SK-N-SH (cell line): Measurements from ENCODE around the gene SAP30BP. TPM values are rescaled to one million over a fixed set of nuclear protein-coding genes. Genes with fewer than 3 reads are reported as not detected.

Experiments
- CTCF ChIA-PET: fragments of 300-600, 350-600 bp; formaldehyde crosslinking; extraction: SDS; loops from one replicate; lab custom pipeline; 2021; lab: Yijun Ruan, JAX
- POLR2A ChIA-PET: fragments of 350-600 bp; sonication (Branson Sonifier 250); formaldehyde crosslinking; extraction: SDS; loops from one replicate; lab custom pipeline; 2020; ENCODE audit warnings: antibody characterized with exemption, inconsistent platforms; lab: Yijun Ruan, JAX
- DNase-seq: peaks from one replicate; pipeline ENCODE4 v3.0.0; 2012
- H2AFZ ChIP-seq: fragments of 200-600 bp; sonication (generic); 2 replicates; pipeline ENCODE4 v1.8.1; 2016; ENCODE audit warnings: antibody characterized with exemption, mild to moderate bottlenecking, low read depth
- H3F3A ChIP-seq: fragments of 200-600 bp; sonication (generic); replicated peaks from 2 replicates; pipeline ENCODE3; 2016; ENCODE audit warnings: antibody characterized with exemption, mild to moderate bottlenecking; ENCODE audit not compliant: insufficient read depth
- H3K27ac ChIP-seq, 2 experiments: fragments of 200-500 bp in 1 of 2; fragments of 200-600 bp in 1 of 2; sonication (Bioruptor generic) in 1 of 2; sonication (generic), shearing (Covaris generic) in 1 of 2; 2 replicates each; pipeline versions ENCODE4 v1.5.1 to v1.6.1; 2014 to 2016; ENCODE audit warnings: low read depth in 2 of 2, inconsistent platforms in 1 of 2, low read length in 1 of 2, mild to moderate bottlenecking in 1 of 2, mixed read lengths in 1 of 2
- H3K27me3 ChIP-seq: fragments of 200-600 bp; sonication (generic), shearing (Covaris generic); 2 replicates; pipeline ENCODE4 v1.6.1; 2016; ENCODE audit warnings: mixed run types; ENCODE audit not compliant: insufficient read depth
- H3K36me3 ChIP-seq, 2 experiments: fragments of 200-500 bp in 1 of 2; fragments of 200-600 bp in 1 of 2; sonication (Bioruptor generic) in 1 of 2; sonication (generic) in 1 of 2; replicated peaks in 1 of 2; 2 replicates each; pipeline versions ENCODE3 to v1.5.1; 2014 to 2016; ENCODE audit warnings: low read length in 1 of 2, mild to moderate bottlenecking in 1 of 2; ENCODE audit not compliant: insufficient read depth in 2 of 2, control insufficient read depth in 1 of 2
- H3K4me1 ChIP-seq, 2 experiments: fragments of 200-500 bp in 1 of 2; fragments of 200-600 bp in 1 of 2; sonication (Bioruptor generic) in 1 of 2; sonication (generic), shearing (Covaris generic) in 1 of 2; 2 replicates each; pipeline versions ENCODE4 v1.5.1 to v1.6.1; 2014 to 2016; ENCODE audit warnings: low read depth in 1 of 2, low read length in 1 of 2, mixed run types in 1 of 2; ENCODE audit not compliant: insufficient read depth in 2 of 2, control insufficient read depth in 1 of 2
- H3K4me2 ChIP-seq: fragments of 200-600 bp; sonication (generic), shearing (Covaris generic); 2 replicates; pipeline ENCODE4 v1.6.1; 2017; ENCODE audit warnings: mixed run types
- H3K4me3 ChIP-seq, 2 experiments: fragments of 200-500 bp in 1 of 2; fragments of 200-600 bp in 1 of 2; sonication (Bioruptor generic) in 1 of 2; sonication (generic), shearing (Covaris generic) in 1 of 2; 2 replicates each; pipeline versions ENCODE4 v1.5.1 to v1.8.1; 2014 to 2016; ENCODE audit warnings: low read depth in 2 of 2, inconsistent platforms in 1 of 2, low read length in 1 of 2, mild to moderate bottlenecking in 1 of 2, mixed read lengths in 1 of 2, moderate library complexity in 1 of 2
- H3K79me2 ChIP-seq: fragments of 200-600 bp; sonication (generic); 2 replicates; pipeline ENCODE4 v1.8.1; 2017; ENCODE audit warnings: mild to moderate bottlenecking; ENCODE audit not compliant: insufficient read depth
- H3K9ac ChIP-seq: fragments of 200-600 bp; sonication (generic); 2 replicates; pipeline ENCODE4 v1.6.1; 2017; ENCODE audit warnings: mixed run types
- H3K9me2 ChIP-seq: fragments of 200-600 bp; sonication (generic); 2 replicates; pipeline ENCODE4 v1.6.1; 2017; ENCODE audit warnings: mixed run types
- H3K9me3 ChIP-seq: fragments of 200-600 bp; sonication (generic); 2 replicates; pipeline ENCODE4 v1.6.1; 2017; ENCODE audit warnings: mixed run types, mild to moderate bottlenecking, moderate library complexity
- H4K20me1 ChIP-seq: fragments of 200-600 bp; sonication (generic); 2 replicates; pipeline ENCODE4 v1.6.1; 2017; ENCODE audit warnings: mild to moderate bottlenecking, mixed run types; ENCODE audit not compliant: insufficient read depth
- CHD2 ChIP-seq: fragments of 150-350 bp; IDR thresholded peaks from 2 replicates; pipeline ENCODE4 v1.6.1; 2018; ENCODE audit warnings: low read length; ENCODE audit not compliant: partially characterized antibody
- FOXJ3 ChIP-seq: sonication (generic); formaldehyde crosslinking; IDR thresholded peaks from 2 replicates; pipeline ENCODE4 v1.5.1; 2020; ENCODE audit warnings: mild to moderate bottlenecking, missing genetic modification reagents
- MEF2A ChIP-seq: IDR thresholded peaks from 2 replicates; pipeline ENCODE4 v1.4.0; 2012; ENCODE audit warnings: low read depth, borderline replicate concordance
- MXI1 ChIP-seq: IDR thresholded peaks from 2 replicates; pipeline ENCODE4 v1.6.1; 2012; ENCODE audit warnings: mild to moderate bottlenecking, low read depth, low read length, improper control_type of control experiment
- NRF1 ChIP-seq: IDR thresholded peaks from 2 replicates; pipeline ENCODE4 v1.6.1; 2012; ENCODE audit warnings: low read depth, mild to moderate bottlenecking, low read length
- POLR2AphosphoS5 ChIP-seq: IDR thresholded peaks from 2 replicates; pipeline ENCODE4 v1.6.1; 2012; ENCODE audit warnings: low read depth, low read length
- RCOR1 ChIP-seq: fragments of 150-350 bp; IDR thresholded peaks from 2 replicates; pipeline ENCODE4 v1.6.1; 2017; ENCODE audit warnings: antibody characterized with exemption, low read length
- RFX5 ChIP-seq: IDR thresholded peaks from 2 replicates; pipeline ENCODE4 v1.6.1; 2012; ENCODE audit warnings: mild to moderate bottlenecking, improper control_type of control experiment, low read length
- TAF1 ChIP-seq: IDR thresholded peaks from 2 replicates; pipeline ENCODE4 v1.6.1; 2012; ENCODE audit warnings: low read depth, mild to moderate bottlenecking, low read length, moderate library complexity, borderline replicate concordance
- TCF12 ChIP-seq: IDR thresholded peaks from 2 replicates; pipeline ENCODE4 v1.4.0; 2012
- WGBS: methylation state at CpG from one replicate; pipeline ENCODE4 v1.1.6; 2017; ENCODE audit warnings: low lambda C conversion rate; 5-methylcytosine and 5-hydroxymethylcytosine counted together
- polyA plus RNA-seq, 3 experiments: library from polyadenylated mRNA; depleted of rRNA; stranded (reverse); fragments of >200 nt; gene quantifications; 2 replicates each; pipeline ENCODE4 v1.2.3, GENCODE V29; 2012
- TF ChIP-seq, protein P1 (sequence below): fragments of 150-350 bp; IDR thresholded peaks from 2 replicates; pipeline ENCODE4 v1.6.1; 2017; ENCODE audit warnings: antibody characterized with exemption, low read length, low read depth, borderline replicate concordance
- TF ChIP-seq, protein P2 (sequence below): IDR thresholded peaks from 2 replicates; pipeline ENCODE4 v1.4.0; 2012; ENCODE audit warnings: low read depth, borderline replicate concordance
- TF ChIP-seq, protein P3 (sequence below): IDR thresholded peaks from 2 replicates; pipeline ENCODE4 v1.4.0; 2012; ENCODE audit warnings: low read depth

The SAP30BP gene
- polyA plus RNA-seq, 1 of the 3 experiments (the other 2 are of a cell fraction): 158 TPM

DNA sequence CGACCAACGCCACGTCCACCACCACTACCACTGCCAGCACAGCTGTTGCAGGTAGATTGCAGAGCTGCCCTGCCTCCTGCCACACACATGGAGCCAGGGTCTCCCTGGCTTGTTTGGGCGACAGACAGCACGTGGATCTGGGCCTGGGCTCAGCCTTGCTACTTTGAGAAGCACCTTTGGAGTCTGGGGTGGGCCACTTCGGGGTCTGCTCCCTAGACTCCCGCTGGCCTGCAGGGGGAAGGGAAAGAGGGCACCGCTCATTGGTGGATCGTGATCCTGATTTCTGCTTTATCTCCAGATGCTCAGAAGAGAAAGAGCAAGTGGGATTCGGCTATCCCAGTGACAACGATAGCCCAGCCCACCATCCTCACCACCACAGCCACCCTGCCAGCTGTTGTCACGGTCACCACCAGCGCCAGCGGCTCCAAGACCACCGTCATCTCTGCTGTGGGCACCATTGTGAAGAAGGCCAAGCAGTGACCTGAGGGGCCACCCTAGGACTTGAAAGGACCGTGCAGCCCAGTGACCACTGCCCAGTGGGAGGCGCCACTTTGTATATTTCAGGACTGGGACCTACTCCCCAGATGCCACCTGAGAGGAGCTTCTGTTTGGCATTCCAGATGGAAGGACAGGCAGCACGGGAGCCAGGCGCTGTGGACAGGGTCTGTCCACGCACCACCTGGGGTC, 39.0 kb downstream of the SAP30BP start:
- H3K9me2 ChIP-seq: no peaks in the 10 kb centered on the region
- TF ChIP-seq NRF1: no peak
- TF ChIP-seq CHD2: no peak
- TF ChIP-seq FOXJ3: no peak
- TF ChIP-seq TCF12: no peak
- no peak for TF ChIP-seq POLR2AphosphoS5
- TF ChIP-seq MEF2A: no peak
- TF ChIP-seq RFX5: no peak
- TF ChIP-seq, protein P1, sequence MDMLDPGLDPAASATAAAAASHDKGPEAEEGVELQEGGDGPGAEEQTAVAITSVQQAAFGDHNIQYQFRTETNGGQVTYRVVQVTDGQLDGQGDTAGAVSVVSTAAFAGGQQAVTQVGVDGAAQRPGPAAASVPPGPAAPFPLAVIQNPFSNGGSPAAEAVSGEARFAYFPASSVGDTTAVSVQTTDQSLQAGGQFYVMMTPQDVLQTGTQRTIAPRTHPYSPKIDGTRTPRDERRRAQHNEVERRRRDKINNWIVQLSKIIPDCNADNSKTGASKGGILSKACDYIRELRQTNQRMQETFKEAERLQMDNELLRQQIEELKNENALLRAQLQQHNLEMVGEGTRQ: no peak
- no peak for TF ChIP-seq MXI1
- TF ChIP-seq, protein P2, sequence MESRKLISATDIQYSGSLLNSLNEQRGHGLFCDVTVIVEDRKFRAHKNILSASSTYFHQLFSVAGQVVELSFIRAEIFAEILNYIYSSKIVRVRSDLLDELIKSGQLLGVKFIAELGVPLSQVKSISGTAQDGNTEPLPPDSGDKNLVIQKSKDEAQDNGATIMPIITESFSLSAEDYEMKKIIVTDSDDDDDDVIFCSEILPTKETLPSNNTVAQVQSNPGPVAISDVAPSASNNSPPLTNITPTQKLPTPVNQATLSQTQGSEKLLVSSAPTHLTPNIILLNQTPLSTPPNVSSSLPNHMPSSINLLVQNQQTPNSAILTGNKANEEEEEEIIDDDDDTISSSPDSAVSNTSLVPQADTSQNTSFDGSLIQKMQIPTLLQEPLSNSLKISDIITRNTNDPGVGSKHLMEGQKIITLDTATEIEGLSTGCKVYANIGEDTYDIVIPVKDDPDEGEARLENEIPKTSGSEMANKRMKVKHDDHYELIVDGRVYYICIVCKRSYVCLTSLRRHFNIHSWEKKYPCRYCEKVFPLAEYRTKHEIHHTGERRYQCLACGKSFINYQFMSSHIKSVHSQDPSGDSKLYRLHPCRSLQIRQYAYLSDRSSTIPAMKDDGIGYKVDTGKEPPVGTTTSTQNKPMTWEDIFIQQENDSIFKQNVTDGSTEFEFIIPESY: no peak
- TF ChIP-seq TAF1: no peak
- TF ChIP-seq, protein P3, sequence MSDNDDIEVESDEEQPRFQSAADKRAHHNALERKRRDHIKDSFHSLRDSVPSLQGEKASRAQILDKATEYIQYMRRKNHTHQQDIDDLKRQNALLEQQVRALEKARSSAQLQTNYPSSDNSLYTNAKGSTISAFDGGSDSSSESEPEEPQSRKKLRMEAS: no peak
- TF ChIP-seq RCOR1: no peak
- H3K27me3 ChIP-seq: no peaks in the 10 kb centered on the region
- H3F3A ChIP-seq: peaks cover 29% of the 10 kb centered on the region
- H4K20me1 ChIP-seq: peaks cover 3% of the 10 kb centered on the region; the same call in 1 of the 2 replicates
- H3K9ac ChIP-seq: no peak overlapping the region
- peaks cover 41 to 71% of the 10 kb centered on the region in 2 experiments for H3K36me3 ChIP-seq
- WGBS: 97% methylated on average over 18 of the region's 20 CpGs
- no peak for DNase-seq
- ChIA-PET CTCF (interaction anchor here (0.6 to 5.2 kb wide), 8 partner anchors 10 to 73 kb away, joined by 3 to 25 read pairs (median 6); partner anchors contain the start of gene SMIM5), POLR2A (interaction anchor here (1.1 kb wide), 1 partner anchor 17 kb away, joined by 3 read pairs; no protein-coding TSS in a partner anchor)
- peak overlapping the region in 1 of 2 experiments; percentile 7; a peak in 1 of 4 replicates for H3K27ac ChIP-seq
- H2AFZ ChIP-seq: no peak overlapping the region
- H3K4me3 ChIP-seq: no peak overlapping the region
- H3K79me2 ChIP-seq: peaks cover 5% of the 10 kb centered on the region; the same call in 1 of the 2 replicates
- H3K4me1 ChIP-seq: peaks cover 0 to 20% of the 10 kb centered on the region in 2 experiments; a peak in 3 of 4 replicates
- no peak overlapping the region; the same call in 1 of the 2 replicates for H3K4me2 ChIP-seq
- no peaks in the 10 kb centered on the region for H3K9me3 ChIP-seq
